NCI-H82 (cell line): Measurements from ENCODE around the gene OR2G6.
"Not testable (repeated sequence)": the region's sequence is repeated elsewhere in the genome, so short reads cannot be mapped to it uniquely, and the experiment has no call there.

ENCODE experiments used
- DNase-seq: peaks from one replicate; lab custom pipeline; 2025; lab: John Stamatoyannopoulos, UW

The OR2G6 gene

GRCh38 chr1:248574657-248575056 lies 66.8 kb downstream of the OR2G6 start, which contains the start of gene OR2T34:
Gene OR2T34, minus strand, starts transcription at chr1:248574757. Its CDS starts 0 bp downstream, at chr1:248574757.
- DNase-seq: not testable (repeated sequence)

- DNase-seq: no peak
Observed at GRCh38 chr1:248576260-248576980, 68.5 kb downstream of the OR2G6 start.
